Peyer's patch (tissue), 4 donors: ENCODE measurements around the gene ODF2.

Source experiments
- POLR2A ChIP-seq, 2 donors: fragments of 450-650 bp; IDR thresholded peaks; one replicate each; pipeline ENCODE4 v1.5.1; 2017; ENCODE audit warnings: antibody characterized with exemption in 2 of 2, mild to moderate bottlenecking in 2 of 2, moderate library complexity in 2 of 2
- TF ChIP-seq, protein P1 (sequence below), 6 experiments: fragments of 450-650 bp in 4 of 6; fragments of 200-600 bp in 2 of 6; sonication (generic) in 1 of 6; IDR thresholded peaks; one replicate each; pipeline ENCODE4 v1.5.1; 2017 to 2019; ENCODE audit warnings: antibody characterized with exemption in 6 of 6, mild to moderate bottlenecking in 3 of 6, moderate library complexity in 1 of 6

DNA sequence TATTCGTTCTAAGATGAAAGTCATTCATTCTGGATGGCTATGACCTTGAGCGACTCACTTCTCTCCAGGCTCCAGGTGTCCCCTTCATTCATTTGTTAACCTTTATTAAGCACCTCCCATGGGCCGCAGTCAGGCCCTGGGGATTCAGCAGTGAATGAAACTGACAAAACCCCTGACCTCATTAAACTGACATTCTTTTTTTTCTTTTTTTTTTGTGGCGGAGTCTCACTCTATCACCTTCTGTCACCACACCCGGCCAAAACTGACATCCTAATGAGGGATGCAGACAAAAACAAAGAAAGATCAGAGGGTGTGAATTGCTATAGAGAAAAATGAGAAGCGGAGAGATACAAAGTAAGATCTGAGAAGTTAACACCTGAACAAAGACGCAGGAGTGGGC is 16.5 kb upstream of the ODF2 start:
- TF ChIP-seq, protein P1, sequence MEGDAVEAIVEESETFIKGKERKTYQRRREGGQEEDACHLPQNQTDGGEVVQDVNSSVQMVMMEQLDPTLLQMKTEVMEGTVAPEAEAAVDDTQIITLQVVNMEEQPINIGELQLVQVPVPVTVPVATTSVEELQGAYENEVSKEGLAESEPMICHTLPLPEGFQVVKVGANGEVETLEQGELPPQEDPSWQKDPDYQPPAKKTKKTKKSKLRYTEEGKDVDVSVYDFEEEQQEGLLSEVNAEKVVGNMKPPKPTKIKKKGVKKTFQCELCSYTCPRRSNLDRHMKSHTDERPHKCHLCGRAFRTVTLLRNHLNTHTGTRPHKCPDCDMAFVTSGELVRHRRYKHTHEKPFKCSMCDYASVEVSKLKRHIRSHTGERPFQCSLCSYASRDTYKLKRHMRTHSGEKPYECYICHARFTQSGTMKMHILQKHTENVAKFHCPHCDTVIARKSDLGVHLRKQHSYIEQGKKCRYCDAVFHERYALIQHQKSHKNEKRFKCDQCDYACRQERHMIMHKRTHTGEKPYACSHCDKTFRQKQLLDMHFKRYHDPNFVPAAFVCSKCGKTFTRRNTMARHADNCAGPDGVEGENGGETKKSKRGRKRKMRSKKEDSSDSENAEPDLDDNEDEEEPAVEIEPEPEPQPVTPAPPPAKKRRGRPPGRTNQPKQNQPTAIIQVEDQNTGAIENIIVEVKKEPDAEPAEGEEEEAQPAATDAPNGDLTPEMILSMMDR (IDR thresholded peaks at IDR 0.05), result no peak
- TF ChIP-seq POLR2A (IDR thresholded peaks at IDR 0.05), result no peak
